Panc1 (cell line): ENCODE measurements around the gene FOXA3. TPM values are rescaled to one million over a fixed set of nuclear protein-coding genes. Genes with fewer than 3 reads are reported as not detected.

Experiments used
- ATAC-seq: fragments of 200-7000 bp; cut with Tn5 transposase; 2 replicates; pipeline ENCODE4 v1.9.1; 2020; ENCODE audit warnings: mild to moderate bottlenecking, moderate library complexity
- BruUV-seq: library from RNA; stranded (reverse); fragments of 400-500 nt; replicated peaks from 2 replicates; lab custom pipeline; 2021; lab: Mats Ljungman, UMichigan
- CTCF ChIA-PET: fragments of 300-600 bp; sonication (Branson Sonifier 250); formaldehyde crosslinking; loops from one replicate; lab custom pipeline; 2022; ENCODE audit warnings: antibody characterized with exemption; lab: Charles Lee
- POLR2A ChIA-PET: fragments of 300-600 bp; sonication (Branson Sonifier 250); formaldehyde crosslinking; loops from one replicate; lab custom pipeline; 2022; ENCODE audit warnings: antibody characterized with exemption; lab: Charles Lee
- DNase-seq: peaks from one replicate; pipeline ENCODE4 v3.0.0-alpha.2; 2010; ENCODE audit warnings: low read depth, low spot score
- H3K27ac ChIP-seq: 2 replicates; pipeline ENCODE4 v1.5.1; 2011; ENCODE audit warnings: mild to moderate bottlenecking, low read length, inconsistent platforms
- H3K27me3 ChIP-seq: fragments of 200-500 bp; sonication (Bioruptor generic); 2 replicates; pipeline ENCODE4 v1.6.0; 2014; ENCODE audit warnings: low read length, inconsistent platforms; ENCODE audit not compliant: control insufficient read depth, insufficient read depth
- H3K36me3 ChIP-seq: fragments of 200-500 bp; sonication (Bioruptor generic); 2 replicates; pipeline ENCODE4 v1.5.1; 2014; ENCODE audit warnings: inconsistent platforms, mild to moderate bottlenecking, low read length, moderate library complexity; ENCODE audit not compliant: control insufficient read depth, insufficient read depth
- H3K4me1 ChIP-seq: 2 replicates; pipeline ENCODE4 v1.5.1; 2011; ENCODE audit warnings: inconsistent platforms, mild to moderate bottlenecking, low read length, moderate library complexity; ENCODE audit not compliant: control insufficient read depth, insufficient read depth
- H3K4me3 ChIP-seq, 2 experiments: 2 replicates each; pipeline ENCODE4 v1.5.1; 2011 to 2012; ENCODE audit warnings: low read depth in 2 of 2, low read length in 2 of 2, mild to moderate bottlenecking in 2 of 2, inconsistent platforms in 1 of 2, moderate library complexity in 1 of 2
- H3K9me3 ChIP-seq: fragments of 200-500 bp; sonication (Bioruptor generic); 2 replicates; pipeline ENCODE4 v1.5.1; 2014; ENCODE audit warnings: low read depth, mild to moderate bottlenecking, inconsistent platforms, low read length, moderate library complexity; ENCODE audit not compliant: control insufficient read depth, insufficient read depth
- CTCF ChIP-seq: fragments of 450-650 bp; IDR thresholded peaks from 2 replicates; pipeline ENCODE4 v1.5.1; 2017; ENCODE audit warnings: mild to moderate bottlenecking
- POLR2AphosphoS5 ChIP-seq: IDR thresholded peaks from 2 replicates; pipeline ENCODE4 v1.6.1; 2012; ENCODE audit warnings: mild to moderate bottlenecking, low read depth, low read length, moderate library complexity
- REST ChIP-seq, 2 experiments: IDR thresholded peaks; 2 replicates each; pipeline ENCODE4 v1.6.1; 2011 to 2012; ENCODE audit warnings: low read depth in 2 of 2, control low read depth in 1 of 2, low read length in 1 of 2, mild to moderate bottlenecking in 1 of 2, moderate library complexity in 1 of 2; ENCODE audit not compliant: insufficient read depth in 1 of 2
- SIN3A ChIP-seq: IDR thresholded peaks from 2 replicates; pipeline ENCODE4 v1.6.1; 2012; ENCODE audit warnings: low read depth, mild to moderate bottlenecking, low read length, moderate library complexity, borderline replicate concordance; ENCODE audit not compliant: insufficient read depth
- TCF7L2 ChIP-seq: IDR thresholded peaks from 2 replicates; pipeline ENCODE4 v1.6.1; 2011; ENCODE audit warnings: mild to moderate bottlenecking, low read depth, low read length, inconsistent platforms
- in situ Hi-C: cut with HindIII; loops from 2 replicates; pipeline ENCODE4 v1.10.0; 2016; ENCODE audit warnings: low sequenced_read_pairs, low pct_unique_long_range_greater_than_20kb
- intact Hi-C: fragments of 100-400 bp; cut with micrococcal nuclease; formaldehyde crosslinking; loops from one replicate; pipeline ENCODE4 v1.10.0; 2022; ENCODE audit not compliant: unreplicated experiment
- total RNA-seq: library from RNA; stranded (reverse); gene quantifications from one replicate; pipeline ENCODE4 v1.2.1, GENCODE V29; 2021; ENCODE audit not compliant: unreplicated experiment

FOXA3 gene
- total RNA-seq, 1 experiment from 2014 or later: 0.26 TPM

GRCh38 chr19:45913874-45914830, 50.0 kb downstream of the FOXA3 start, which contains the start of gene NANOS2:
Gene NANOS2, minus strand, starts transcription at chr19:45914778. Its CDS starts 85 bp downstream, at chr19:45914693.
- Histone ChIP-seq H3K4me3 (no peak within 1 kb of the TSS), H3K4me1 (no peaks in the 10 kb centered on the region), H3K27ac (no peak within 1 kb of the TSS), H3K36me3 (no peaks in the 10 kb centered on the region), H3K9me3 (no peaks in the 10 kb centered on the region), H3K27me3 (no peaks in the 10 kb centered on the region)
- ATAC-seq (no peak), DNase-seq (no peak)
- in situ Hi-C loops (no loop called here), intact Hi-C loops (no loop called here)
- no TSS peak for BruUV-seq
- no peak for TF ChIP-seq POLR2AphosphoS5
- no peak; the same call in 1 of the 2 replicates for TF ChIP-seq CTCF
- TF ChIP-seq TCF7L2: no peak
- no peak for TF ChIP-seq REST (IDR thresholded peaks at IDR 0.05; ENCODE audit: insufficient read depth in 1 of 2, low read depth in 2 of 2, low read length in 1 of 2)
- no peak for TF ChIP-seq SIN3A
- ChIA-PET CTCF (no interaction called here), POLR2A (no interaction called here)

GRCh38 chr19:45917421-45918091, 53.4 kb downstream of the FOXA3 start:
- Histone ChIP-seq H3K36me3 (no peaks in the 10 kb centered on the region), H3K4me3 (no peak overlapping the region), H3K9me3 (no peaks in the 10 kb centered on the region), H3K27me3 (no peaks in the 10 kb centered on the region), H3K4me1 (no peaks in the 10 kb centered on the region), H3K27ac (no peak overlapping the region)
- DNase-seq (no peak), ATAC-seq (no peak)
- BruUV-seq: no TSS peak
- intact Hi-C loops (no loop called here), in situ Hi-C loops (no loop called here)
- POLR2A ChIA-PET: no interaction called here
- TF ChIP-seq POLR2AphosphoS5 (no peak), TCF7L2 (no peak), SIN3A (no peak), CTCF (no peak), REST (IDR thresholded peaks at IDR 0.05; ENCODE audit: insufficient read depth in 1 of 2, low read depth in 2 of 2, low read length in 1 of 2) (no peak)
- CTCF ChIA-PET: no interaction called here
